PC-9 (cell line): ENCODE results near the gene MYD88. TPM values are rescaled to one million over a fixed set of nuclear protein-coding genes. Genes with fewer than 3 reads are reported as not detected.
A peak's percentile ranks its signal among the peaks of the same experiment; 100 is the strongest.

Experiments
- BruUV-seq: library from RNA; stranded (reverse); fragments of 400-500 nt; replicated peaks from 2 replicates; lab custom pipeline; 2021; lab: Mats Ljungman, UMichigan
- CTCF ChIA-PET: fragments of 300-600 bp; sonication (Branson Sonifier 250); formaldehyde crosslinking; loops from one replicate; lab custom pipeline; 2022; ENCODE audit warnings: antibody characterized with exemption; lab: Charles Lee
- POLR2A ChIA-PET: fragments of 300-600 bp; sonication (Branson Sonifier 250); formaldehyde crosslinking; loops from one replicate; lab custom pipeline; 2022; ENCODE audit warnings: antibody characterized with exemption; ENCODE audit not compliant: unreplicated experiment; lab: Charles Lee
- DNase-seq, 2 experiments: peaks; one replicate each; pipeline versions ENCODE4 v3.0.0 to v3.0.0-alpha.2; 2015 to 2022; ENCODE audit warnings: mixed read lengths in 1 of 2
- H2AFZ ChIP-seq: fragments of 200-600 bp; sonication (generic); 2 replicates; pipeline ENCODE4 v1.8.1; 2017; ENCODE audit warnings: antibody characterized with exemption
- H3F3A ChIP-seq: fragments of 200-600 bp; sonication (generic); 2 replicates; pipeline ENCODE4 v1.8.1; 2017; ENCODE audit warnings: antibody characterized with exemption, mild to moderate bottlenecking, low read depth; ENCODE audit not compliant: insufficient read depth
- H3K27ac ChIP-seq: fragments of 200-600 bp; sonication (generic); 2 replicates; pipeline ENCODE4 v1.6.1; 2016; ENCODE audit warnings: mixed run types
- H3K27me3 ChIP-seq: fragments of 200-600 bp; sonication (generic); 2 replicates; pipeline ENCODE4 v1.6.1; 2016; ENCODE audit warnings: low read depth, mixed run types; ENCODE audit not compliant: insufficient read depth
- H3K36me3 ChIP-seq: fragments of 200-600 bp; sonication (generic); 2 replicates; pipeline ENCODE4 v1.6.1; 2016; ENCODE audit warnings: low read depth, mixed run types
- H3K4me1 ChIP-seq: fragments of 200-600 bp; sonication (generic); replicated peaks from 2 replicates; pipeline ENCODE4 v1.6.1; 2016; ENCODE audit warnings: mixed run types; ENCODE audit not compliant: insufficient read depth
- H3K4me2 ChIP-seq: fragments of 200-600 bp; sonication (generic); 2 replicates; pipeline ENCODE4 v1.6.1; 2017; ENCODE audit warnings: mixed run types
- H3K4me3 ChIP-seq: fragments of 200-600 bp; sonication (generic); 2 replicates; pipeline ENCODE4 v1.6.1; 2016; ENCODE audit warnings: mixed run types
- H3K79me2 ChIP-seq: fragments of 200-600 bp; sonication (generic); 2 replicates; pipeline ENCODE4 v1.6.1; 2017; ENCODE audit warnings: low read depth, mixed run types
- H3K9me2 ChIP-seq: fragments of 200-600 bp; sonication (generic); 2 replicates; pipeline ENCODE4 v1.8.1; 2017; ENCODE audit warnings: mild to moderate bottlenecking; ENCODE audit not compliant: insufficient read depth
- H3K9me3 ChIP-seq: fragments of 200-600 bp; sonication (generic); 2 replicates; pipeline ENCODE4 v1.8.1; 2016; ENCODE audit warnings: low read depth; ENCODE audit not compliant: insufficient read depth
- H4K20me1 ChIP-seq: fragments of 200-600 bp; sonication (generic); 2 replicates; pipeline ENCODE4 v1.8.1; 2017; ENCODE audit not compliant: insufficient read depth
- CTCF ChIP-seq: fragments of 200-600 bp; sonication (generic); conservative IDR thresholded peaks from 2 replicates; pipeline ENCODE4 v1.6.1; 2017; ENCODE audit warnings: mixed run types, antibody characterized with exemption, mild to moderate bottlenecking, moderate library complexity
- EZH2 ChIP-seq: fragments of 200-600 bp; sonication (generic); IDR thresholded peaks from 2 replicates; pipeline ENCODE4 v1.8.0; 2017; ENCODE audit warnings: antibody characterized with exemption, low read depth
- intact Hi-C: fragments of 100-400 bp; cut with micrococcal nuclease; formaldehyde crosslinking; loops from one replicate; pipeline ENCODE4 v1.10.0; 2022; ENCODE audit not compliant: unreplicated experiment
- total RNA-seq: library from RNA; stranded (reverse); gene quantifications from 2 replicates; pipeline ENCODE4 v1.2.3, GENCODE V29; 2021

The MYD88 gene
- total RNA-seq, 1 experiment from 2014 or later = 25.0 TPM

GRCh38 chr3:38137615-38138348, 679 bp upstream of the MYD88 start:
- H3K4me2 ChIP-seq = peak overlapping the region; percentile 97
- peak overlapping the region; percentile 69 for H3K27ac ChIP-seq
- intact Hi-C loops = loop anchor here (1.0 to 10.0 kb wide), 6 partner anchors 17 to 1145 kb away; partner anchors contain the start of genes ACVR2B, EPM2AIP1, MLH1 and OXSR1
- peaks cover 71% of the 10 kb centered on the region for H3K4me1 ChIP-seq
- H3K9me2 ChIP-seq = no peaks in the 10 kb centered on the region
- peak overlapping the region; percentile 93 for H2AFZ ChIP-seq
- H4K20me1 ChIP-seq = no peaks in the 10 kb centered on the region
- H3K27me3 ChIP-seq = no peaks in the 10 kb centered on the region
- H3F3A ChIP-seq = peaks cover 45% of the 10 kb centered on the region; the same call in 1 of the 2 replicates
- peak overlapping the region; percentile 98 for H3K4me3 ChIP-seq
- no peaks in the 10 kb centered on the region; the same call in 1 of the 2 replicates for H3K36me3 ChIP-seq
- TSS peak; percentile 89 for BruUV-seq
- DNase-seq = no peak
- POLR2A ChIA-PET = interaction anchor here (0.6 to 1.2 kb wide), 4 partner anchors 27 to 232 kb away, joined by 3 to 10 read pairs (median 6); partner anchors contain the start of gene OXSR1
- no peaks in the 10 kb centered on the region for H3K9me3 ChIP-seq
- TF ChIP-seq EZH2 (no peak), CTCF (no peak)
- peaks cover 44% of the 10 kb centered on the region for H3K79me2 ChIP-seq
- CTCF ChIA-PET = interaction anchor here (1.1 kb wide), 1 partner anchor 141 kb away, joined by 8 read pairs; no protein-coding TSS in a partner anchor

GRCh38 chr3:38139191-38139590, 730 bp downstream of the MYD88 start:
- no peak for DNase-seq
- no peaks in the 10 kb centered on the region for H3K9me2 ChIP-seq
- no peaks in the 10 kb centered on the region; the same call in 1 of the 2 replicates for H3K36me3 ChIP-seq
- no peak overlapping the region for H3K27ac ChIP-seq
- intact Hi-C loops = loop anchor here (5.0 to 10.0 kb wide), 4 partner anchors 108 to 1147 kb away; partner anchors contain the start of genes ACVR2B, EPM2AIP1 and MLH1
- ChIA-PET CTCF (no interaction called here), POLR2A (interaction anchor here (0.7 kb wide), 1 partner anchor 9 kb away, joined by 5 read pairs; no protein-coding TSS in a partner anchor)
- H3K4me3 ChIP-seq = peak overlapping the region; percentile 98
- H3F3A ChIP-seq = peaks cover 32% of the 10 kb centered on the region; the same call in 1 of the 2 replicates
- H4K20me1 ChIP-seq = no peaks in the 10 kb centered on the region
- peaks cover 40% of the 10 kb centered on the region for H3K79me2 ChIP-seq
- no peaks in the 10 kb centered on the region for H3K27me3 ChIP-seq
- BruUV-seq = no TSS peak
- TF ChIP-seq EZH2 (no peak), CTCF (no peak)
- H2AFZ ChIP-seq = peak overlapping the region; percentile 93
- peaks cover 57% of the 10 kb centered on the region for H3K4me1 ChIP-seq
- H3K4me2 ChIP-seq = peak overlapping the region; percentile 97
- no peaks in the 10 kb centered on the region for H3K9me3 ChIP-seq

GRCh38 chr3:38139652-38140051, 1.2 kb downstream of the MYD88 start:
- no peak overlapping the region for H3K27ac ChIP-seq
- peaks cover 53% of the 10 kb centered on the region for H3K4me1 ChIP-seq
- peaks cover 35% of the 10 kb centered on the region for H3K79me2 ChIP-seq
- POLR2A ChIA-PET = no interaction called here
- no peak overlapping the region for H2AFZ ChIP-seq
- H3K9me3 ChIP-seq = no peaks in the 10 kb centered on the region
- intact Hi-C loops = loop anchor here (5.0 to 10.0 kb wide), 4 partner anchors 108 to 1147 kb away; partner anchors contain the start of genes ACVR2B, EPM2AIP1 and MLH1
- no TSS peak for BruUV-seq
- H3K4me2 ChIP-seq = peak overlapping the region; percentile 97
- no peaks in the 10 kb centered on the region for H3K36me3 ChIP-seq
- no peak overlapping the region; the same call in 1 of the 2 replicates for H3K4me3 ChIP-seq
- H3F3A ChIP-seq = peaks cover 31% of the 10 kb centered on the region; the same call in 1 of the 2 replicates
- DNase-seq = no peak
- no peaks in the 10 kb centered on the region for H3K27me3 ChIP-seq
- CTCF ChIA-PET = no interaction called here
- H3K9me2 ChIP-seq = no peaks in the 10 kb centered on the region
- TF ChIP-seq EZH2 = no peak
- TF ChIP-seq CTCF = no peak
- H4K20me1 ChIP-seq = no peaks in the 10 kb centered on the region
